HG02642 (cell line): ENCODE data around the gene DBH.
"Not testable (repeated sequence)": the region's sequence is repeated elsewhere in the genome, so short reads cannot be mapped to it uniquely, and the experiment has no call there.

Source experiments
- ATAC-seq: cut with Tn5 transposase; IDR thresholded peaks from one replicate; pipeline ENCODE4 v1.9.1; 2021; ENCODE audit warnings: mild to moderate bottlenecking; ENCODE audit not compliant: unreplicated experiment, poor library complexity

Gene DBH

GRCh38 chr9:133661846-133662540 is 25.8 kb downstream of the DBH start:
- no peak for ATAC-seq

DNA sequence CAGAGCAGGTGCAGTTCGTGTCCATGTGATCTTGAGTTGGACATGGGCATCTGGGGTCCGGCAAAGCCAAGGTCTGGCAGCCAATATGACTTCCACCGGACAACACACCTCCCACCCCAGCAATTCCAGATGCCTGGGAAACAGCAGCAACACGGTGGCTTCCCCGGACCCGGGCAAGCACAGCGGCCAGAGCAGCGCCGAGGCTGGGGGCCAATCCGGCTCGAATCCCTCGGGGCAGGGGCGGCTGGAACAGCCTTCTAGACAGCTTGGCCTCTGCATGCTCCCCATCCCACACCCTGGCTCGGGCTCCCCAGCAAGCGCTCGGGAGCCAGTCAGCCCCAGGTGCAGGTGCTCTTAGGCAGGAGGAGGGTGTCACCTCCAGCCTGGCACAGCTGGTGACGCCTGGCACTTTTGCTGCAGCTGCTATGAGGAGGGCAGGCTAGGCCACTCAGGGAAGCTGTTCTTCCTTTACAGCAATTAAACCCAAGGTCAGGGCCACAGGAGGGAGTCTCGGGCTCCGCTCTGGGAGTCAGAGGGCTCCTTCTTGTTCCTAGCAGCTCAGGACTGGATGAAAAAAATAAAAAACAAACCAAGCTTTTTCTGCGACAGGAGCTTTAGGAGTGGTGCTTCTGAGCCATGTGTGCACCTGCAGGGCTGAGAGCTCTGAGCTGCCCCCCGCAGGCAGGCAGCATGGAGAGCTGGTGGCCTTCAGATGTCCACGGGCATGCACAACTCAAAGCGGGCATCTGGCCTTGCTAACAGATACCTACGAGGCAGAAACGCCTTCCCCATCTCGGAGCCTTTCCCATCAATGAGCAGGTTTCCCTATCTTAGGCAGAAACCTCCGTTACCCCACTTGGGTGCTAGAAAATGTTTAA is 28.2 kb downstream of the DBH start:
- ATAC-seq = no peak

GRCh38 chr9:133665096-133665495 is 28.9 kb downstream of the DBH start:
- no peak for ATAC-seq

- ATAC-seq = no peak
Observed at GRCh38 chr9:133665535-133665934, 29.4 kb downstream of the DBH start.

DNA sequence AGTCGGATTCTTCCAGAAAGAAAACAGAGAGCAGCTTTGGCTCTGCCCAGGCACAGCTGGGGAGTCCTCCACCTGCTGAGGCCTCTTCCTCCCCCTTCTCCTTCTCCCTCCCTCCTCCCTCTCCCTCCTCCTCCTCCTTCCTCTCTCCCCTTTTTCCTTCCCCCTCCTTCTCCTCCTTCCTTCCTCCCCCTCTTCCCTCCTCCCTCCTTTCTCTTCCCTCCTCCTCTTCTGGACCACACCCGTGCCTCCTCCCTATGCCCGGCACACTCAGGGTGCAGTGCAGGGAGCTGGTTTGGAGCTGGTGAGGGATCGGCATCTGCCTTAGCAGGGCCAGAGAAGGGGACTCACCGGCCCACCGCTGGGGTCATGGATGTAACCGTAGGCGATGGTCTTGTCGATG is 30.2 kb downstream of the DBH start:
- ATAC-seq = no peak

DNA sequence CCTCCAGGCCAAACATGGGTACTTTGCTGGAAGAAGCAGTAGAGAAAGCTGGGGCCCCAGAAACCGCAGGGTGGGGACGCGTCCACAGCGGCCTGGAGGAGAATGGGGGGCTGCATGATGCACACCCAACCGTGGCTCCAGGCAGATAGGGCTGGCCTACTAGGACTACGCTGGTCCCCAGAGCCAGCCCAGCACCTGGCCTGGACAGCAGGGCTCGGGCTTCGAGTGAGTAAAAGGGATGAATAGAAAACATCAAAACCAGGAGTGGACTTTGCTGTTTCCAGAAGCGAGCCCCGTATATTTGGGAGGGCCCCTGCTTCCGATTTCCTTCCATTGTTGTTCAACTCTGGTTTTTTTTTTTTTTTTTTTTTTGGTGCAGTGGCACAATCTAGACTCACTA is 30.7 kb downstream of the DBH start:
- no peak for ATAC-seq

GRCh38 chr9:133667759-133668450 is 31.7 kb downstream of the DBH start:
- no peak for ATAC-seq

DNA sequence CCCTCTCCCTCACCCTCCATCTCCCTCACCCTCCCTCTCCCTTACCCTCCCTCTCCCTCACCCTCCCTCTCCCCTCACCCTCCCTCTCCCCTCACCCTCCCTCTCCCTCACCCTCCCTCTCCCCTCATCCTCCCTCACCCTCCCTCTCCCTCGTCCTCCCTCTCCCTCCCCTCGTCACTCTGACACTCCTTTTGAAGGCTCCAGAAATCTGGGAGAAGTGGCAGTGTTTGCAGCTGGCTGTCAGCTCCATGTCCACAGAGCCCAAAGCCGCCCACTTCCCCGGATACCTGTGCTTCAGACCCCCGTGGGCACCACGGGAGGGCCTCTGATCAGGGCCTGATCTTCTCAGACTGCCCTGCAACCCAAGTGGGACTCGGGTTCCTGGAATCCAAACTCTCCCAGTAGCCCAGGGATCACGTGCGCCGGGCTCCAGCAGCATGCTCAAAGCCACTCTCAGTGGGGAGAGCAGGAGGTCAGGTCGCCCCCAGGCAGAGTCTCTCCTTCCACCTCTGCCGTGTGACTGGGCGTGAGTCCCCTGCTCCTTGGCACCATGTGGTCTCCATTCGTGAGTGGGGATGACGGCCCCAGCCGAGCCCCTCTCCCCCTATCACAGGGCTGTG is 33.1 kb downstream of the DBH start:
- no peak for ATAC-seq

DNA sequence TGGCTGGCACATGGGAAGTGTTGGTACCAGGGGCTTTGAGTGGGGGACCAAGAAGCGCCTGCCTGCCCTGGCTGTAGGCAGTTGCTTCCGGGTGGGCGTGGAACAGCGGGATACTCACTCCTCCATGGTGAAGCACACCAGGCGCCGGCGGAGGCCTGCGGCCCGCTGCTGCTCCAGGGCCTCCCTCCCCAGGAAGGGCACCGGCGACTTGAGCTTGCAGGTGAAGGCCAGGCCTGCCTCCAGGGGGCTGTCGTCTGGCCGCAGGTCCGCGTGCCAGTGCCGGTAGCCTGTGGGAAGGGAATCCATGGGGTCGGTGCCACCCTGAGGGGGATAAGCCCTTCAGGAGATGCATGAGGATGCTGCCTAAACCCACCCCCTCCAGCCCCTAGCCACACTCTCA is 34.3 kb downstream of the DBH start:
- no peak for ATAC-seq

DNA sequence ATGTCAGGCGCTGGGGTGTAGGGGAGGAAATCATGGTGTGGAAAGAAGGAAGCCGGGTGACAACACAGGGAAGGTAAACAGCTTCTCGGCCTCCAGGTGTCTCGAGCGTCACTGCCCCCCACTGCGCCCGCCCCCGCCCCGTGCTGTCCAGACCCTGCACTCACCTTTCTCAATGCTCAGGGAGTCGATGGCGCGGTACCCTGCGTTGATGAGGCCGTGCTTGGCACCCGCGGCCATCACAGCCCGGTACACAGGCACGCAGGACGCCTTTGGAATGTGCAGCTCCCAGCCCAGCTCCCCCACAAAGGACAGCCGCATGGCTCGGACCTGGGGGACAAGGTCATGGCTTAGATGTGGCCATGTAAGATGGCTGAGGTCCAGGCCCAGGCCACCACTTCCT is 35.2 kb downstream of the DBH start:
- no peak for ATAC-seq

DNA sequence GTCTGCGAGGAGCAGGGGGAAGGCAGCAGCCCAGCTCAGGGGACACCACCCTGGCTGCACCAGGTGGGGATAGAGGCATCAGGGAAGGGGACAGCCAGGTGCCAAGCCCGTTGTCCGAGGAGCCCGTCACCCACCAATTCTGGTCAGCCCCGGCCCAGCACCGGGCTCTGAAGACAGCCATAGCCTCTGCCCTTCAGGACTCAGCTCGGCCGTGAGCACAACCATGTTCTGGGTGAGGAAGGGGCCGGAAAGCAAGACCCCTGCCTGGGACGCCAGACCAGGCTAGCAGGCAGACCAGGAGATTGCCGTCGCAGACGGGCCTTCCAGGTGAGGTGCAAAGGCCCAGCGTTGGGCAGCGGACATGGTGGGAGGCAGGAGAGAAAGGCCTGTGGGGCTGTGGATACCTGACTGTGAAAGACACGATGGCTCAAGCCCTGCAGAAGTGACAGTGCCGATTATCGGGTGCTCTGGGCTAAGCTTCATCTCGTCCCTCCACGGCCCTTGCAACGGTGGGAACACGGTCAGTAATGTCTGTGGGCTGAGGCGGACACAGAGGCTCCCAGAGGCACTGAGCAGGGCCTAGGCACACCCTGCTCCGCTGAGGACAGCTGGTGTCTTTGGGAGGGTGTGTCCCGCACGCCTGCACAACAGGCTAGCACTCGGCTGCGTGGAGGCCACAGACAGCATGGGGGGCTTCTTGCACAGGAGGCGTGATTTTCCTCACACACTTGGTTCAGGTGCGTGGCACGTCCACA is 36.5 kb downstream of the DBH start:
- ATAC-seq = no peak

DNA sequence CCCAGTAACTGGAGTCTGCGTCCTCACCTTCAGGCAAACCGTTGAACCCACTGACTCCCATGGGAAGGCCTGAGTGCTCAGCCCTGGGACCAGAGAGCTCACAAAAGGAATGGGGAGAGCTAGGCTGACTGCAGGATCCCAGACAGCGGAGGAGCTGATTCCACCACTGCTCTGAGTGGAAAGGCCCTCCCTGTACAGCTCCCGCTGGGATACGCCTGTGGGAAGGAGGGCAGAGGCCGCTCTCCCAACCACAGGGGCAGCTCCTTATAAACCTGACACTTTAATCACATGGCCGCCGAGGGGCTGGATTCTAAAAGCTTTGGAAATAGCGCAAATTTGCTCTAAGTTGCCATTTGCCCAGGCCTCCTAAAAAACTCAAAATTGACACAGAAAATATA is 37.1 kb downstream of the DBH start:
- ATAC-seq = no peak

- ATAC-seq = no peak
Observed at GRCh38 chr9:133674091-133674490, 37.9 kb downstream of the DBH start.

- not testable (repeated sequence) for ATAC-seq
Observed at GRCh38 chr9:133675796-133676195, 39.6 kb downstream of the DBH start.

DNA sequence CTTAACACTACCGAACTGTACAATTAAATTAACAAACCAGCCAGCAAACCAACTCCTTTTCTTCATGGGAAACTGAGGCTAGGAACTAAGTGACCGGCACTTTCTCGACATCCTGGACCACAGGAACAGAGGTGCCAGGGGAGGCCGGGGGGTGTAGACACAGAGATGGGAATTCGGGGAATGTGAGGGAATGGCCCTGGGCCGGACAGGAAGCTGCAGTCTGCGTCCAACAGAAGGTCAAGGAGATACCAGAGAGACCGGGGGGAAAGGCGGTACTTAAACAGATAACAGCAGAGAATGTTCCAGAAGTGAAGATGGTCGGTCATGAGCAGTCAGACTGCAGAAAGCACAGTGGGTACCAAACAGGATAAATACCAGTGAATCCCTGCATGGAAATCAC is 40.3 kb downstream of the DBH start:
- no peak for ATAC-seq

- ATAC-seq = no peak
Observed at GRCh38 chr9:133677126-133678010, 41.2 kb downstream of the DBH start.

DNA sequence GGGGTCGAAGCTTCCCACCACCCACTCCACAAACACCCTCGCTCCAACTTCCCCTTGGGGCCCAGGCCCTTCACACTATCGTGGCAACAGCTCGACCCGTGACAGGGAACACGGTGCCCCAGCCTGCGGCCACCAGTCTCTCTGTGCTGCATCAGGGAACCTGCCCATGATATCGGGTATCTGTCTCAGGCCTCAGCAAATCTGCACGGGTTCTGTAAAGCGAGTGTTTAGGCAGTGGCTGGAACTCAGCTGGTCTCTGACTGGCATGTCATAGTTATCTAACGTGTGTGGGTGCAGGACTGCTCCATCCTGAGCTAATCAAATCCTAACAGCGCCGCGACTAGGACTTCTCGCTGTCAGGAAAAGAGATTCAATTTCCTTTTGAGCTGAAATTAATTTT is 42.9 kb downstream of the DBH start:
- no peak for ATAC-seq

DNA sequence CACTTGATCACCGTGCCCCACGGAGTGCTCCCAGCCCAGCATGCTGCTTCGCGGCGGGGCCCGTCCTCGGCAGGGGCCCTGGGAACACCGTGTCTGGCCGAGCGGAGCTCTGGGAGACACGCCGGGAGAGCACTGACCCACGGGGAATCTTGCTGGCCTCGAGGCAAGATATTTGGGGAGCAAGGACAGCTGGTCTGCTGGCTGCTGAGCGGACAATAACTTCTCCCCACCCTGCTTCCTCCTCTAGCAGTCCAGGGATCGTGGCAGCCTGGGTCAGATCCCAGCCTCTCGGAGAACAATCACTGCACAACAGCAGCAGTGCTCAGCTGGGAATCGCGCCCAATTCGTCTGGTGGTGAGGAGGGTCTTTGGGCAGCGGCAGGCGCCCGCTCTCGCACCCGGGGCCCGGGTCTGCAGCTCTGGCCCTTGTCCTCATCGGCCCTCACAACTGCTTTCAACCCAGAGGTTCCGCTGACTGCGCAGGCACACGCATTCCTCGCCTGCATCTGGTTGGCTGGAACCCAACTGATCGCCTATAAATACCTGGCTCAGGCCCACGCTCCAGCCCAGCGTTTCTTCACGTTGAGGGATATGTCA is 43.4 kb downstream of the DBH start:
- ATAC-seq = no peak
